Mesendoderm (in vitro differentiated cells): ENCODE results near the gene FAM131A.

Experiments
- DNase-seq: peaks from one replicate; pipeline ENCODE4 v3.0.0; 2013
- H2AK5ac ChIP-seq: 2 replicates; pipeline ENCODE4 v1.6.1; 2013; ENCODE audit warnings: low read length, inconsistent platforms
- H2BK120ac ChIP-seq: 2 replicates; pipeline ENCODE4 v1.6.1; 2013; ENCODE audit warnings: low read depth, mild to moderate bottlenecking, low read length, moderate library complexity, mixed read lengths
- H2BK15ac ChIP-seq: replicated peaks from 2 replicates; pipeline ENCODE4 v1.6.1; 2013; ENCODE audit warnings: low read depth, mild to moderate bottlenecking, moderate library complexity
- H2BK5ac ChIP-seq: 2 replicates; pipeline ENCODE4 v1.6.1; 2013; ENCODE audit warnings: low read length, inconsistent platforms
- H3K18ac ChIP-seq: 2 replicates; pipeline ENCODE4 v1.6.1; 2013; ENCODE audit warnings: mild to moderate bottlenecking, low read length, mixed read lengths
- H3K23ac ChIP-seq: one replicate; pipeline ENCODE4 v1.6.1; 2013; ENCODE audit warnings: low read length
- H3K27ac ChIP-seq: 2 replicates; pipeline ENCODE4 v1.5.1; 2013; ENCODE audit warnings: low read depth, mild to moderate bottlenecking, inconsistent platforms, low read length, moderate library complexity
- H3K27me3 ChIP-seq: 2 replicates; pipeline ENCODE4 v1.6.1; 2013; ENCODE audit warnings: low read length, control low read depth, mild to moderate bottlenecking, inconsistent platforms; ENCODE audit not compliant: insufficient read depth, poor library complexity
- H3K36me3 ChIP-seq: 2 replicates; pipeline ENCODE4 v1.6.1; 2013; ENCODE audit warnings: low read length, inconsistent platforms; ENCODE audit not compliant: control insufficient read depth, insufficient read depth
- H3K4ac ChIP-seq: one replicate; pipeline ENCODE4 v1.6.1; 2013; ENCODE audit warnings: low read depth, mild to moderate bottlenecking, low read length, moderate library complexity
- H3K4me1 ChIP-seq: 2 replicates; pipeline ENCODE4 v1.6.1; 2013; ENCODE audit warnings: low read depth, low read length, inconsistent platforms; ENCODE audit not compliant: control insufficient read depth
- H3K4me2 ChIP-seq: 2 replicates; pipeline ENCODE4 v1.6.1; 2013; ENCODE audit warnings: low read length
- H3K4me3 ChIP-seq: 2 replicates; pipeline ENCODE4 v1.5.1; 2013; ENCODE audit warnings: mild to moderate bottlenecking, low read length
- H3K56ac ChIP-seq: one replicate; pipeline ENCODE4 v1.6.1; 2013; ENCODE audit warnings: low read length
- H3K79me1 ChIP-seq: 2 replicates; pipeline ENCODE4 v1.6.1; 2013; ENCODE audit warnings: low read length, inconsistent platforms
- H3K79me2 ChIP-seq: 2 replicates; pipeline ENCODE4 v1.6.1; 2013; ENCODE audit warnings: mild to moderate bottlenecking, low read length; ENCODE audit not compliant: control insufficient read depth, insufficient read depth
- H3K9ac ChIP-seq: 2 replicates; pipeline ENCODE4 v1.6.1; 2013; ENCODE audit warnings: low read length, inconsistent platforms
- H4K5ac ChIP-seq: one replicate; pipeline ENCODE4 v1.6.1; 2013; ENCODE audit warnings: low read length
- H4K8ac ChIP-seq: one replicate; pipeline ENCODE4 v1.6.1; 2013; ENCODE audit warnings: low read depth, mild to moderate bottlenecking, control low read depth, low read length, moderate library complexity
- WGBS: extraction: QIAGEN DNeasy Blood & Tissue Kit; methylation state at CpG from one replicate; pipeline ENCODE4 v1.1.7; 2013; ENCODE audit warnings: low lambda C conversion rate, missing lambda C conversion rate; ENCODE audit not compliant: insufficient coverage; ENCODE audit errors: extremely low coverage; 5-methylcytosine and 5-hydroxymethylcytosine counted together

The FAM131A gene

DNA sequence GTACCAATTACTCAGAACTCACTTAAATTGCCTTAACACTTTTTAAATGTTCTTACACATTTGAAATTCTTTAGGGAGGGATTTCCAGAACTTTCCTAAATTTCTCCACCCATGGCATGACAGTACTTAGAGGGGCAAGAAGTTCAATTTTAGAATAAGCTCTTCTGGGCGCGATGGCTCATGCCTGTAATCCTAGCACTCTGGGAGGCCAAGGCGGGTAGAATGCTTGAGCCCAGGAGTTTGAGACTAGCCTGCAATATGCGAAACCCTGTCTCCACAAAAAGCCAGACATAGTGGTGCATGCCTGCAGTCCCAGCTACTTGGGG is 10.6 kb downstream of the FAM131A start:
- H3K4me2 ChIP-seq, result no peak overlapping the region
- H2BK15ac ChIP-seq, result no peak overlapping the region
- no CpG with 5 or more reads among the region's 4 CpGs for WGBS
- no peak overlapping the region for H3K18ac ChIP-seq
- no peak overlapping the region for H3K23ac ChIP-seq
- no peak overlapping the region for H3K4me3 ChIP-seq
- H2BK5ac ChIP-seq, result no peak overlapping the region
- no peak overlapping the region for H3K56ac ChIP-seq
- peaks cover 7% of the 10 kb centered on the region for H3K4me1 ChIP-seq
- H3K79me2 ChIP-seq, result no peaks in the 10 kb centered on the region
- no peak overlapping the region for H3K27ac ChIP-seq
- H4K5ac ChIP-seq, result no peak overlapping the region
- H4K8ac ChIP-seq, result no peak overlapping the region
- H3K27me3 ChIP-seq, result no peaks in the 10 kb centered on the region
- H3K9ac ChIP-seq, result no peak overlapping the region
- no peak for DNase-seq
- H2BK120ac ChIP-seq, result no peak overlapping the region
- H3K79me1 ChIP-seq, result no peaks in the 10 kb centered on the region
- H3K4ac ChIP-seq, result no peak overlapping the region
- peaks cover 5% of the 10 kb centered on the region for H3K36me3 ChIP-seq
- H2AK5ac ChIP-seq, result no peak overlapping the region

DNA sequence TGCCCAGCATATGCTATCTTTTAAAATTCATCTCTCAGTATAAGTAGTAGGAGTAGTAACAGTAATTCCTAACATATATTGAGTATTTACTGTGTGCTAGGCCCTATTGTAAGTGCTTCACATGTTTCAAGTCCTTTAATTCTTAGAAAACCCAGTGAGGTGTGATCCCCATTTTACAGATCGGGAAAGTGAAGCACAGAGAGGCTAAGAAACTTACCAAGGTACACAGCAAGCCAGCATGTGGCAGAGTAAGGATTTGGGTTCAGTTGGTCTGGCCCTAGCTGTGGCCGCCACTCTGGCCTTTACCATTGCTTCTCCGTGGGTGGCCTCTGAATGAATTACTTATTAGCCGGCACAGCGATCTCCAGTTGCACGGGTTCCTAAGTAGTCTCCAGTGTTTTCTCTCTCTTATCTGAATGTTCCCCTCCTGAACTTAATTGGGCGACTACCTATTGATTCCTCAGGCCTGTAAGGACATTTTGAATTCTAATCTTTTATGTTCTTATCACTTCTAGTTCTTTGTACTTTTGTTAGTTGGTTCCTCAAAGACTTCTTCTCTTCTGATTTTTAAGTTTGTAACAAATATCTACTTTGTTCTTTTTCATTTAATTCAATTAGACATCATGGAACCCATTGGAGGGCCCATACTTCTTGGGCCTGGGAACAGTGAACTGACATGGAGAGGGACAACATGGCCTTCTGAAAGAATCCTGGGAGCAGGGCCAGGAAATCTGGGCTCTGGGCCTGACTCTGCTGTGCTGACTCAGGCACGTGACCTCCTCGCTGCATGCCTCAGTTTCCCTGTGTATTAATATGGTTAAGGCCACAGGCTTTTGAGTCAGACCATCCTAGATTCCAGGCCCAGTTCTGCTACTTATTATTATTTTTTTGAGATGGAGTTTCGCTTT is 12.4 kb downstream of the FAM131A start:
- no peak overlapping the region for H2BK5ac ChIP-seq
- H3K9ac ChIP-seq, result no peak overlapping the region
- H2BK15ac ChIP-seq, result no peak overlapping the region
- H4K5ac ChIP-seq, result no peak overlapping the region
- peaks cover 7% of the 10 kb centered on the region for H3K4me1 ChIP-seq
- no peak overlapping the region for H3K27ac ChIP-seq
- no peaks in the 10 kb centered on the region for H3K79me1 ChIP-seq
- H3K56ac ChIP-seq, result no peak overlapping the region
- H3K27me3 ChIP-seq, result no peaks in the 10 kb centered on the region
- peaks cover 2% of the 10 kb centered on the region for H3K36me3 ChIP-seq
- H3K79me2 ChIP-seq, result no peaks in the 10 kb centered on the region
- H3K4me3 ChIP-seq, result no peak overlapping the region
- no peak overlapping the region for H4K8ac ChIP-seq
- no peak overlapping the region for H3K4me2 ChIP-seq
- no peak overlapping the region for H3K4ac ChIP-seq
- H2BK120ac ChIP-seq, result no peak overlapping the region
- no peak overlapping the region for H2AK5ac ChIP-seq
- no peak overlapping the region for H3K18ac ChIP-seq
- no peak overlapping the region for H3K23ac ChIP-seq
- no peak for DNase-seq
- WGBS, result no CpG with 5 or more reads among the region's 10 CpGs

DNA sequence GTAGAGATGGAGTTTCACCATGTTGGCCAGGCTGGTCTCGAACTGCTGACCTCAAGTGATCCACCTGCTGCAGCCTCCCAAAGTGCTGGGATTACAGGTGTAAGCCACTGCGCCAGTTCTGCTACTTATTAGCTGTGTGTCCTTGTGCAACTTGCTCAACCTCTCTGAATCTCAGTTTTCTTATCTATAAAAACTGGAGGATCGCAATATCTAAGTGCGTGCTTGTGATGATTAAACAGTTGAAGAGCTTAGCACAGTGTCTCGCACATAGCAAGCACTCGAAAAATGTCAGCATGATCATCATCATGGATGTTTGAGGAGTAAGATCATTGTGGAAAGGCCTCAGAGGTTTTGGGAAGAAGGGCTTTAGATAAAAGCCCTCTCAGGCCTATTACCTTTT is 13.2 kb downstream of the FAM131A start:
- no peak overlapping the region for H3K18ac ChIP-seq
- H3K4me3 ChIP-seq, result no peak overlapping the region
- peaks cover 2% of the 10 kb centered on the region for H3K36me3 ChIP-seq
- H3K27ac ChIP-seq, result no peak overlapping the region
- H3K56ac ChIP-seq, result no peak overlapping the region
- no peak overlapping the region for H4K8ac ChIP-seq
- H2AK5ac ChIP-seq, result no peak overlapping the region
- no peak overlapping the region for H3K4ac ChIP-seq
- H2BK15ac ChIP-seq, result no peak overlapping the region
- H3K79me1 ChIP-seq, result no peaks in the 10 kb centered on the region
- no CpG with 5 or more reads among the region's 6 CpGs for WGBS
- no peaks in the 10 kb centered on the region for H3K79me2 ChIP-seq
- no peak overlapping the region for H2BK5ac ChIP-seq
- peak; percentile 33 for DNase-seq
- no peaks in the 10 kb centered on the region for H3K27me3 ChIP-seq
- no peak overlapping the region for H3K23ac ChIP-seq
- no peak overlapping the region for H2BK120ac ChIP-seq
- peaks cover 5% of the 10 kb centered on the region for H3K4me1 ChIP-seq
- no peak overlapping the region for H3K9ac ChIP-seq
- no peak overlapping the region for H4K5ac ChIP-seq
- no peak overlapping the region for H3K4me2 ChIP-seq

DNA sequence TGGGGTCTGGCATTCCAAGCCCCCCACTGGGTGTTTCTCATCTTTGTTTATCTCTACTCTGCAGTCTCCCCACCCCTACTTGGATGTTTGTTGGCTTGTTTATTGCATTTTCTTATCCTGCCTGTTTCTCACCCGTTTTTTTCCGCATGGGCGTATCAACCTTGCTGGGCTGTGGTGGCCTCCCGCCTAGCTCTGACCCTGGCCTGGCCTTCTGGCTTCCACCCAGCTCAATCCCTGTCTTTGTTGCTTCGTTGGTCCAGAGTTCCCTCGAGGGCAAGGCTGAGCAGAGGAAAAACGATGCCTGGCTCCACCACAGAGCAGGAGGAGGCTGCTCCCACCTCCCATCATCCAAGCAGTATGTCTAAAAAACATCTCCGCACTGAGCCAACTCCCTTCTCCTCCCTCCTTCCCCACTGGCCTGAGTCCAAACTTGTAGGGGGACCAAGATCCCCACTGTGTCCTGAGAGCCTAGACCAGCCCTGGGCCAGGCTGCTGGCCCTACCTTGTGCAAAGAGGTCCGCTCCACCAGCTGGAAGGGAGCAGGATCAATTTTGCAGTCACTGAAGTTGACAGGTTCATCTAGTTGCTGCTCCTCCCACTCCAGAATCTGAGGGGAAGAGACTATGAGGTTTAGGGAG is 14.2 kb downstream of the FAM131A start:
- Histone ChIP-seq H3K4me2 (no peak overlapping the region), H2BK15ac (no peak overlapping the region), H2BK120ac (no peak overlapping the region), H3K36me3 (peaks cover 2% of the 10 kb centered on the region), H3K4me1 (peaks cover 3% of the 10 kb centered on the region), H4K5ac (no peak overlapping the region), H2AK5ac (no peak overlapping the region), H2BK5ac (no peak overlapping the region), H3K4ac (no peak overlapping the region), H3K79me2 (no peaks in the 10 kb centered on the region), H4K8ac (no peak overlapping the region), H3K27ac (no peak overlapping the region), H3K79me1 (no peaks in the 10 kb centered on the region), H3K4me3 (no peak overlapping the region), H3K9ac (peak overlapping the region; percentile 3), H3K18ac (no peak overlapping the region), H3K56ac (peak overlapping the region; percentile 35), H3K23ac (no peak overlapping the region), H3K27me3 (no peaks in the 10 kb centered on the region)
- DNase-seq, result peak; percentile 78
- WGBS, result no CpG with 5 or more reads among the region's 9 CpGs

DNA sequence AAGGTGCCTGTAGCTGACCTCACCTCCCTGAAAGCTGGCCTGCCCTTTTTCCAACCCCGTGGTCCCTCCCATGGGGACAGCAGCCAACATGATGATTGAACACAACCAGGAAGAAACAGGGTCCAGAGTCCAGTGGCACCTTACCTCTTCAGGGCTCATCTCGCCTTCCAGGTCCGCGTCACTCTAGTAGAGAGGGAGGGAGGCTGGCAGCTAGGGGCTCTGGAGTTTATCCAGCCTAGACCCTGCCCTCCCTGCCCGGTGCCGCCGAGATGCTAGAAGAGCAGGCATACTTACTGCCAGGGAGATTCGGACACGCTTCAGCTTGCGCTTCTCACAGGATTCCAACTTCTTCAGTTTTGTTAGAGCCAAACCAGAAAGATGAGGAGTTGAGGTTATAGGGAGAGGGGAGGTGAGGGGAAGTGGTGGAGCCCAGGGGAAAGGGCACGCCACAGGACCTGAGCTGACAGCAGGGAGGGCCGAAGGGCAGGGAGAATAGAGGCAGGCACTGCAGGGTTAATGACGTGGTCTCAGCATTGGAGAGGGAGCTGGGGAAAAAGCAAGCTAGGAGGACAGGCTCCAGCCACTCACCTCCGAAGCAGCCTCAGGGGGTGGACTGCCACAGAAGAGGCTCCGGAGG is 14.9 kb downstream of the FAM131A start:
- Histone ChIP-seq H3K27ac (no peak overlapping the region), H2BK15ac (no peak overlapping the region), H4K5ac (no peak overlapping the region), H3K23ac (no peak overlapping the region), H3K4me3 (no peak overlapping the region), H3K56ac (no peak overlapping the region), H3K4me2 (no peak overlapping the region), H3K27me3 (no peaks in the 10 kb centered on the region), H3K4me1 (peaks cover 3% of the 10 kb centered on the region), H2BK5ac (no peak overlapping the region), H3K79me1 (no peaks in the 10 kb centered on the region), H2AK5ac (no peak overlapping the region), H3K79me2 (no peaks in the 10 kb centered on the region), H4K8ac (no peak overlapping the region), H2BK120ac (no peak overlapping the region), H3K18ac (no peak overlapping the region), H3K36me3 (peaks cover 4% of the 10 kb centered on the region), H3K4ac (no peak overlapping the region), H3K9ac (no peak overlapping the region)
- no peak for DNase-seq
- WGBS, result no CpG with 5 or more reads among the region's 15 CpGs
